GM23248 (cell line): ENCODE results near the gene SMIM24. TPM values are rescaled to one million over a fixed set of nuclear protein-coding genes. Genes with fewer than 3 reads are reported as not detected.

ENCODE experiments used
- DNase-seq: peaks from one replicate; pipeline ENCODE4 v3.0.0-alpha.2; 2015
- H2AFZ ChIP-seq: fragments of 200-600 bp; sonication (generic); 2 replicates; pipeline ENCODE4 v1.6.1; 2016; ENCODE audit warnings: antibody characterized with exemption
- H3F3A ChIP-seq: fragments of 200-600 bp; sonication (generic); 2 replicates; pipeline ENCODE4 v1.6.1; 2016; ENCODE audit warnings: mild to moderate bottlenecking, antibody characterized with exemption, mixed run types; ENCODE audit not compliant: insufficient read depth
- H3K27ac ChIP-seq: fragments of 200-600 bp; sonication (generic); 2 replicates; pipeline ENCODE4 v1.5.1; 2016; ENCODE audit warnings: mild to moderate bottlenecking
- H3K27me3 ChIP-seq: fragments of 200-600 bp; sonication (generic); replicated peaks from 2 replicates; pipeline ENCODE4 v1.6.1; 2016; ENCODE audit warnings: mild to moderate bottlenecking; ENCODE audit not compliant: insufficient read depth
- H3K36me3 ChIP-seq: fragments of 200-600 bp; sonication (generic); 2 replicates; pipeline ENCODE4 v1.6.1; 2016; ENCODE audit warnings: low read depth, mild to moderate bottlenecking
- H3K4me1 ChIP-seq: fragments of 200-600 bp; sonication (generic); 2 replicates; pipeline ENCODE4 v1.6.1; 2016; ENCODE audit warnings: mild to moderate bottlenecking; ENCODE audit not compliant: insufficient read depth
- H3K4me2 ChIP-seq: fragments of 200-600 bp; sonication (generic); one replicate; pipeline ENCODE4 v1.6.1; 2016; ENCODE audit warnings: mild to moderate bottlenecking; ENCODE audit not compliant: unreplicated experiment
- H3K4me3 ChIP-seq: fragments of 200-600 bp; sonication (generic); 2 replicates; pipeline ENCODE4 v1.5.1; 2016; ENCODE audit warnings: mild to moderate bottlenecking
- H3K79me2 ChIP-seq: fragments of 200-600 bp; sonication (generic); 2 replicates; pipeline ENCODE4 v1.6.1; 2016; ENCODE audit warnings: mild to moderate bottlenecking; ENCODE audit not compliant: insufficient read depth
- H3K9ac ChIP-seq: fragments of 200-600 bp; sonication (generic); 2 replicates; pipeline ENCODE4 v1.6.1; 2016; ENCODE audit warnings: mild to moderate bottlenecking
- H3K9me2 ChIP-seq: fragments of 200-600 bp; sonication (generic); 2 replicates; pipeline ENCODE4 v1.6.1; 2016; ENCODE audit warnings: mixed run types, mild to moderate bottlenecking, moderate library complexity; ENCODE audit not compliant: insufficient read depth
- H3K9me3 ChIP-seq: fragments of 200-600 bp; sonication (generic); one replicate; pipeline ENCODE4 v1.6.1; 2017; ENCODE audit warnings: low read depth
- H4K20me1 ChIP-seq: fragments of 200-600 bp; sonication (generic); 2 replicates; pipeline ENCODE4 v1.6.0; 2016; ENCODE audit not compliant: insufficient read depth
- EZH2 ChIP-seq: fragments of 200-600 bp; sonication (generic); IDR thresholded peaks from 2 replicates; pipeline ENCODE4 v1.6.1; 2018; ENCODE audit warnings: antibody characterized with exemption, mild to moderate bottlenecking; ENCODE audit not compliant: insufficient read depth, poor library complexity, severe bottlenecking
- EZH2phosphoT487 ChIP-seq: fragments of 200-600 bp; sonication (generic); IDR thresholded peaks from 2 replicates; pipeline ENCODE4 v1.6.1; 2018; ENCODE audit warnings: antibody characterized with exemption, moderate library complexity, mild to moderate bottlenecking, low read depth; ENCODE audit not compliant: insufficient read depth
- WGBS, 2 experiments: methylation state at CpG; one replicate each; pipeline ENCODE4 v1.1.6; 2015 to 2017; ENCODE audit warnings: low lambda C conversion rate in 2 of 2, low coverage in 1 of 2; ENCODE audit errors: missing lambda C conversion rate in 2 of 2; 5-methylcytosine and 5-hydroxymethylcytosine counted together
- in situ Hi-C: fragments of 300-500 bp; cut with MboI; formaldehyde crosslinking; loops from 2 replicates; pipeline ENCODE4 v1.15.0; 2020
- polyA plus RNA-seq: library from polyadenylated mRNA; unstranded; fragments of >200 nt; fragmentation: Nextera tagmentation; extraction: Ambion mirVana; gene quantifications from 2 replicates; pipeline ENCODE4 v1.2.1, GENCODE V29; 2016
- total RNA-seq: library from RNA; depleted of rRNA; stranded (reverse); fragments of >200 nt; shearing (Covaris generic); gene quantifications from 2 replicates; pipeline ENCODE4 v1.2.3, GENCODE V29; 2014

The SMIM24 gene
- total and polyA plus RNA-seq, 2 experiments from 2014 or later: not detected

DNA sequence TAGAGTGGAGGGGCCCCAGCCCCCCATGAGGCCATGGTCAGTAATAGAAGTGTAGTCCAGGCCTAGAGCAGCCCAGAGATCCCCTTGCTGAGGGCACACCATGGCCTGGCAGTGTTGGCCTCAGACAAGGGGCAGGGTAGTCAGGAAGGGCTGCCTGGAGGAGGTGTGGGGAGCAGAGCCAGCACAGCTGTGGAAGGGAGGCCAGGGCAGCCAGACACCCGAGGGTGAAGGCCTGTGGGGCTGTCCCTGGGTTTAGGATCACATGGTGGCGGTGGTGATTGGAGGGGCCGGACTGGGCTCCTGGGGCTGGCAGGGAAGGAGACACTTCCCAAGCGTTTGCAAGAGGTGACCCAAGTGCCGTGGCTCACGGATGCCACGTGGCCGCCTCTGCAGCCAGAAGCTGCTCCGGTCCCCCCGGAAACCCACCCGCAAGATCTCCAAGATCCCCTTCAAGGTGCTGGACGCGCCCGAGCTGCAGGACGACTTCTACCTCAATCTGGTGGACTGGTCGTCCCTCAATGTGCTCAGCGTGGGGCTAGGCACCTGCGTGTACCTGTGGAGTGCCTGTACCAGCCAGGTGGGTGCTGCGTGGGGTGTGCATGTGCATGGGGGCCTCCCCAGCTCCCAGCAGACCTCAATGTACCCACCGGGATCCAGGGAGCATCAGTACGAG lies 47.0 kb upstream of the SMIM24 start:
- no peaks in the 10 kb centered on the region for H3K9me2 ChIP-seq

DNA sequence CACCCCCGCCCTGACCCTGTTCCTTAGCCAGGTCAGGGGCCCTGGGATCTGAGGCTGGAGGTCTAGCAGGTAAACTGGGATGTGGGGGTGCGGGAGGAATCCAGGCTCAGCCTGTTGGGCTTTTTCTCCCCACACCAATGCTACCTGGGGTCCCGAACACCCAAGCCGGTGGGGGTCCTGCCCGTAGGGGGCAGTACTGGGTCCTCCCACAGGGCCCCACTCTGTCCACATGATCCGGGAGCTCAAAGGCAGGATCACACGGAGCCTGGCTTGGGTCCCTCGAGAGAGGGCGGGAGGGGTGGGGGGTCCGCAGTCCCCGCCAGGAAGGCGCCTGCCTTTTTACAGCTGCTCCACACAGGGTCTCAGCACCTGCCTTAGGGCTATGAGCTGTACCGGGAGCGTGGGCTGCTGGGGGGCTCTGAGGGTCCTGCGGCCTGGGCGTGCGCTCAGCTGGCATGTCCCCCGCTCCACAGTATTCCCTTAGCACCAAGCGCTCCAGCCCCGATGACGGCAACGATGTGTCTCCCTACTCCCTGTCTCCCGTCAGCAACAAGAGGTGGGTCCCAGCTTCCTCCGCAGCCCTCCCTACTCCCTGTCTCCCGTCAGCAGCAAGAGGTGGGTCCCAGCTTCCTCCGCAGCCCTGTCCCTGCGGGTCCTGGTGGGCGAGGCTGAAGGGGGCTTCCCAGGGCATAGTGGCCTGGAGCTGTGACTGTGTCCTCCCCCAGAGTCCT lies 46.3 kb upstream of the SMIM24 start:
- H3F3A ChIP-seq: no peaks in the 10 kb centered on the region
- no peak overlapping the region for H2AFZ ChIP-seq
- no peaks in the 10 kb centered on the region for H4K20me1 ChIP-seq
- H3K9ac ChIP-seq: no peak overlapping the region
- peaks cover 23% of the 10 kb centered on the region for H3K79me2 ChIP-seq
- no peak overlapping the region for H3K27ac ChIP-seq
- H3K4me1 ChIP-seq: no peaks in the 10 kb centered on the region
- no peaks in the 10 kb centered on the region for H3K27me3 ChIP-seq
- no peak for DNase-seq
- H3K9me2 ChIP-seq: no peaks in the 10 kb centered on the region
- H3K9me3 ChIP-seq: no peaks in the 10 kb centered on the region
- H3K4me3 ChIP-seq: no peak overlapping the region
- in situ Hi-C loops: no loop called here
- no peak for TF ChIP-seq EZH2
- no peak for TF ChIP-seq EZH2phosphoT487
- H3K4me2 ChIP-seq: no peak overlapping the region
- H3K36me3 ChIP-seq: no peaks in the 10 kb centered on the region; the same call in 1 of the 2 replicates
- 95 to 97% methylated on average over 23 to 28 of the region's 28 CpGs for WGBS, 2 experiments

More for the DNA sequence above, 47.0 kb upstream of the SMIM24 start:
- WGBS, 2 experiments: 93 to 96% methylated on average over 19 to 21 of the region's 21 CpGs
- Histone ChIP-seq H4K20me1 (no peaks in the 10 kb centered on the region), H3K27me3 (no peaks in the 10 kb centered on the region), H3K4me3 (no peak overlapping the region), H3K36me3 (no peaks in the 10 kb centered on the region; the same call in 1 of the 2 replicates), H3K4me1 (no peaks in the 10 kb centered on the region), H3K9ac (no peak overlapping the region), H3F3A (no peaks in the 10 kb centered on the region), H3K4me2 (no peak overlapping the region), H2AFZ (no peak overlapping the region), H3K79me2 (peaks cover 16% of the 10 kb centered on the region), H3K27ac (no peak overlapping the region), H3K9me3 (no peaks in the 10 kb centered on the region)
- TF ChIP-seq EZH2: no peak
- TF ChIP-seq EZH2phosphoT487: no peak
- in situ Hi-C loops: no loop called here
- no peak for DNase-seq

GRCh38 chr19:3524904-3525451 lies 44.7 kb upstream of the SMIM24 start:
- H3K27me3 ChIP-seq: no peaks in the 10 kb centered on the region
- no peaks in the 10 kb centered on the region for H4K20me1 ChIP-seq
- DNase-seq: no peak
- no peak overlapping the region for H3K9ac ChIP-seq
- H3K4me3 ChIP-seq: no peak overlapping the region
- H3K36me3 ChIP-seq: no peaks in the 10 kb centered on the region; the same call in 1 of the 2 replicates
- peaks cover 40% of the 10 kb centered on the region for H3K79me2 ChIP-seq
- H3F3A ChIP-seq: no peaks in the 10 kb centered on the region
- H3K4me1 ChIP-seq: no peaks in the 10 kb centered on the region
- TF ChIP-seq EZH2phosphoT487: no peak
- no peak for TF ChIP-seq EZH2
- in situ Hi-C loops: no loop called here
- H2AFZ ChIP-seq: no peak overlapping the region
- no peak overlapping the region for H3K4me2 ChIP-seq
- H3K9me2 ChIP-seq: no peaks in the 10 kb centered on the region
- no peaks in the 10 kb centered on the region for H3K9me3 ChIP-seq
- WGBS, 2 experiments: 97 to 99% methylated on average over 9 to 20 of the region's 20 CpGs
- H3K27ac ChIP-seq: no peak overlapping the region

GRCh38 chr19:3524078-3524842 lies 43.9 kb upstream of the SMIM24 start:
- no peaks in the 10 kb centered on the region for H3F3A ChIP-seq
- TF ChIP-seq EZH2 (no peak), EZH2phosphoT487 (no peak)
- no peaks in the 10 kb centered on the region; the same call in 1 of the 2 replicates for H3K36me3 ChIP-seq
- no peak overlapping the region for H3K9ac ChIP-seq
- no peak overlapping the region for H3K27ac ChIP-seq
- peaks cover 48% of the 10 kb centered on the region for H3K79me2 ChIP-seq
- no peaks in the 10 kb centered on the region for H3K27me3 ChIP-seq
- H3K9me2 ChIP-seq: no peaks in the 10 kb centered on the region
- H3K4me3 ChIP-seq: no peak overlapping the region
- no peaks in the 10 kb centered on the region for H4K20me1 ChIP-seq
- DNase-seq: no peak
- H3K4me1 ChIP-seq: no peaks in the 10 kb centered on the region
- 91 to 96% methylated on average over 25 to 32 of the region's 33 CpGs for WGBS, 2 experiments
- no peak overlapping the region for H2AFZ ChIP-seq
- no peaks in the 10 kb centered on the region for H3K9me3 ChIP-seq
- H3K4me2 ChIP-seq: no peak overlapping the region
- in situ Hi-C loops: no loop called here
